Fibroblast of villous mesenchyme (primary cell): ENCODE data around the gene GDI2. TPM values are rescaled to one million over a fixed set of nuclear protein-coding genes. Genes with fewer than 3 reads are reported as not detected.

ENCODE experiments used
- DNase-seq: peaks from one replicate; pipeline ENCODE4 v3.0.0-alpha.2; 2010; ENCODE audit warnings: low read depth
- H3K4me3 ChIP-seq: 2 replicates; pipeline ENCODE4 v1.5.1; 2011; ENCODE audit warnings: low read depth, mild to moderate bottlenecking, low read length
- CTCF ChIP-seq: IDR thresholded peaks from 2 replicates; pipeline ENCODE4 v1.5.1; 2012; ENCODE audit warnings: low read depth, mild to moderate bottlenecking, low read length; ENCODE audit not compliant: insufficient read depth
- total RNA-seq: library from RNA; depleted of rRNA; stranded (reverse); fragments of >200 nt; gene quantifications from 2 replicates; pipeline ENCODE4 v1.2.3, GENCODE V29; 2012

The GDI2 gene
- total RNA-seq, 1 donor = 615 TPM

GRCh38 chr10:5760515-5760914 is 52.7 kb downstream of the GDI2 start:
- no peak for TF ChIP-seq CTCF
- no peak overlapping the region for H3K4me3 ChIP-seq
- peak; percentile 16 for DNase-seq

GRCh38 chr10:5758927-5759326 is 54.3 kb downstream of the GDI2 start:
- no peak for DNase-seq
- TF ChIP-seq CTCF = no peak
- no peak overlapping the region for H3K4me3 ChIP-seq

- no peak for DNase-seq
- no peak overlapping the region for H3K4me3 ChIP-seq
- TF ChIP-seq CTCF = no peak
These were observed 55.3 kb downstream of the GDI2 start for GRCh38 chr10:5757766-5758517.

GRCh38 chr10:5752301-5752871 is 60.8 kb downstream of the GDI2 start:
- no peak for TF ChIP-seq CTCF

GRCh38 chr10:5751601-5752253 is 61.5 kb downstream of the GDI2 start:
- no peak overlapping the region for H3K4me3 ChIP-seq
- no peak for DNase-seq
- no peak for TF ChIP-seq CTCF

More at GRCh38 chr10:5752301-5752871, 60.8 kb downstream of the GDI2 start:
- H3K4me3 ChIP-seq = no peak overlapping the region
- DNase-seq = no peak

GRCh38 chr10:5748394-5748803 is 64.8 kb downstream of the GDI2 start:
- H3K4me3 ChIP-seq = no peak overlapping the region
- TF ChIP-seq CTCF = no peak

More at GRCh38 chr10:5748394-5748803, 64.8 kb downstream of the GDI2 start:
- no peak for DNase-seq
